HG03457 (cell line): ENCODE data around the gene CAMKV.
"Not testable (repeated sequence)": the region's sequence is repeated elsewhere in the genome, so short reads cannot be mapped to it uniquely, and the experiment has no call there.

ENCODE experiments used
- ATAC-seq: cut with Tn5 transposase; IDR thresholded peaks from one replicate; pipeline ENCODE4 v1.9.1; 2021; ENCODE audit warnings: moderate number of reproducible peaks; ENCODE audit not compliant: unreplicated experiment

The CAMKV gene, protein sequence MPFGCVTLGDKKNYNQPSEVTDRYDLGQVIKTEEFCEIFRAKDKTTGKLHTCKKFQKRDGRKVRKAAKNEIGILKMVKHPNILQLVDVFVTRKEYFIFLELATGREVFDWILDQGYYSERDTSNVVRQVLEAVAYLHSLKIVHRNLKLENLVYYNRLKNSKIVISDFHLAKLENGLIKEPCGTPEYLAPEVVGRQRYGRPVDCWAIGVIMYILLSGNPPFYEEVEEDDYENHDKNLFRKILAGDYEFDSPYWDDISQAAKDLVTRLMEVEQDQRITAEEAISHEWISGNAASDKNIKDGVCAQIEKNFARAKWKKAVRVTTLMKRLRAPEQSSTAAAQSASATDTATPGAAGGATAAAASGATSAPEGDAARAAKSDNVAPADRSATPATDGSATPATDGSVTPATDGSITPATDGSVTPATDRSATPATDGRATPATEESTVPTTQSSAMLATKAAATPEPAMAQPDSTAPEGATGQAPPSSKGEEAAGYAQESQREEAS

GRCh38 chr3:49869525-49870126 is at the start of gene CAMKV:
Gene CAMKV (minus strand): TSS chr3:49869906. CDS start chr3:49862388, 7,518 bp downstream.
- ATAC-seq = no peak

- ATAC-seq = not testable (repeated sequence)
Observed at GRCh38 chr3:49917806-49918590, 48.3 kb upstream of the CAMKV start.

DNA sequence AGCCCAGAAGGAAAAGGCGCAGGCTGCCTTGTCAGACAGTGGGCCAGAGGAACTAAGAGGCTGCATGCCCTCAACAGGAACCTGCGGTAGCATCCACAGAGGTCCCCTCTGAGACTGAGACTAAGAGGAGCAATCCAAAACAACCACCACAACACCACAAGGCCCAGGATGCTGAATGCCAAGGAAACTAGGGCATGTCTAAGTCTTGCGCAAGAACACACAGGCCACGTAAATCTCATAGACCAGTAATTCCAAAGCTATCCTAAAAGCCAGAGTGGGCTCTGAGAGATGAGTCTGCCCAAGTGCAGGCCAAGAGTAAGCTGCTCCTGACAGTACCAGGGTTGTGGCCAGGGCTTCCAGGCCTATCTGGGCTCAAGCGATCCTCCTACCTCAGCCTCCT is 47.0 kb upstream of the CAMKV start:
- no peak for ATAC-seq

DNA sequence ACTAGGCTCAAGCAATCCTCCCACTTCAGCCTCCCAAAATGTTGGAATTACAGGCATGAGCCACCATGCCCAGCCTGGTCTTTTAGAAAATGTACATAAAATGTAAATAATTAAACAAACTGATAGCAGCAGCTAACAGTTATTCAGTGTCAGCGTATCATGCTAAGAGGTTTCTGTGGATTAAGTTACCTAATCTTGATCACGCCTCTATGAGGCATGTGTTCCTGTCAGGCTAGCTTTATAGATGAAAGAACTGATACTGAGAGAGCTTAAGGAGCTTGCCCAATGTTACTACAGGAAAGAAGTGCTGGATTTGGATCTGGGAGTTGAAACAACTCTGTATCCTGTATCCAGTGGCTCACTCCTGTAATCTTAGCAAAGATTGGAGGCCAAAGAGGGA is 45.2 kb upstream of the CAMKV start:
- no peak for ATAC-seq

DNA sequence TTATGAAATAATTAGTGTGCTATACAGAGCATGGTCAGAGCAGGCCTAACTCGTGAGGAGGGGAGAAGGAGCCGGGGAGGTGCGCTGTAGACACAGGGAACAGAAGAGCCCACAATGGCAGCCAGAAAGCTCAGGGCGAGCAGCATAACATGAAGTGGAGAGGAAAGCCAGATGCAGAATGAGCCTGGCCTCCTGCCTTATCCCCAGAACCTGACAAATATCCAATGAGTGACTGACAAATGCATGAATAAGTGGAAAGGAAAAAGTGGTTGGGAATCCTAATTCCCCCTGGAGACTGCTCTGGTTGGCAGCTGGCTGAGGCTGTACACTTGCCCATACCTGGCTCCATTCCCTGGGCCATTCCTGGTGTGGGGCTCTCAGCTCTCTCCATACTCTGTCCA is 43.2 kb upstream of the CAMKV start:
- no peak for ATAC-seq

GRCh38 chr3:49911611-49912010 is 41.9 kb upstream of the CAMKV start:
- ATAC-seq = no peak

- ATAC-seq = no peak
Observed at GRCh38 chr3:49911124-49911420, 41.4 kb upstream of the CAMKV start.

GRCh38 chr3:49910409-49911123 is 40.9 kb upstream of the CAMKV start:
- no peak for ATAC-seq

DNA sequence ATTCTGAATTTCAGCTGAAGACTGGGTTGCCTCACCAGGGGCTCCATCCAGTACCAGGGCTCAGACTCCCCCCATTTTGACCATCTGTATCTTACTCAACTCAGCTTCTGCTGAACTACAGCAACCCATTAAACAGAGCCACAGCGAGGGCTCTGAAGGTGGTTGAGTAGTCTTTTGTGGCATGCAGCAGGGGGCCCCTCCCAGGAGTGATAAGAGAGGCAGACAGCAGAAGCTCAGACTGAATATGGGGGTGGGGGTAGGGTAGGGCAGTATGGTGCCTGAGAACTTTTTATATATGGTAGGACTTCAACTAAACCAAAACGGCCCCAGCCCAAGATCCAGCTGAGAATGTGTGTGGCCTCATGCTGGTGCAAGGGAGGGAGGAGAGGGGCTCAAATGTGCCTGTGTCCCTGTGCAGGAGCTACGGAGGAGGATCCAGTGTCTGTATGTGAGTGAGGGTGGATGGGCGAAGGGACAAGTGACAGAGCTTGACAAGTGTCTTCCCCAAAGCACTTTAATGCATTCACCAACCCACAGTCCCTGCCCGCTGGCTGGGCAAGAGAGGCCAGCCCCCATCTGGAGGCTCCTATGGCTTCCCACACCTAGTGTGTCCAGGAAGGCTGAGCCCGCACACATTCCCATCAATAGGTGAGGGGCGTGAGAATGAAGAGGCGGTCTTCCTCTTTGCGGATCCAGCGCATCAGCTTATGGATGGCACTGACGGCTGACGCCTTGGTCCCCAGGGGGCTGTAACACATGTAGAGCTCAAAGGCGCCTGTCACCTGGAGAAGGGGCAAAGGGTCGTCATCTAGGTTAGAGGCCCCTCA is 38.9 kb upstream of the CAMKV start:
- ATAC-seq = no peak

DNA sequence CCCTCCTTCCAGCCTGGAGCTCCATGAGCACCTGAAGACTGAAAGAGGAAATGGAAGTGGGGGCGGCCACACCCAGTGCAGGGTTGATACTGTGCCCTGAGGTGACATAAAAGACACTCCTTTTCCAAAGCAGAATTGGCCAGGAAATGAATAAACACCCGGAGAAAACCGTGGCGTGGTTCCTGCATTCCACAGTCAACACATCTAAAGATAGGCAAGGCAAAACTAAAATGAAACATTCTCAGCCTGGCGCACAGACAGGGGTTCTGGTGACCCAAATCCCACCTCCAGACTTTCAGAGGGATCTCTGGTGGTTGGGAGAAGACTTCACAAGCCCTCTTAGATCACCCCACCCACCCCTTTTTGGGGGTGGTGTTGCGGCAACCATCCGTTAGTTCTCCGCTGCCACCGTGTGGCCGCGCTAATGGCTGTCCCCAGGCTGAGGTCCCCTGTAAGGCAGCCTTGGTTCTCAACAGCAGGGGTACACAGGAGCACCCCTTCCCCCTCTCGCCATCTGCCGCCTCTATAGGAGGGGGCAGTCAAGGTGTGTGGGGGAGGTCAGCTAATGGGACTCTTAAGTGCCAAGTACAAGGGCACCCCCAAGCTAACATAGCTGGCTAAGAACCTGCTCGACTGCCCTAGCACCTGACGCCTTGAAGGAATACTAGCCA is 36.5 kb upstream of the CAMKV start:
- ATAC-seq = no peak

GRCh38 chr3:49904448-49904847 is 34.7 kb upstream of the CAMKV start:
- ATAC-seq = not testable (repeated sequence)

GRCh38 chr3:49903451-49904424 is 34.0 kb upstream of the CAMKV start, which contains the start of gene MST1R:
Gene MST1R (minus strand): TSS chr3:49903873. CDS start chr3:49903609, 264 bp downstream.
- ATAC-seq = no peak

GRCh38 chr3:49902511-49903345 is 33.0 kb upstream of the CAMKV start:
- ATAC-seq = no peak

DNA sequence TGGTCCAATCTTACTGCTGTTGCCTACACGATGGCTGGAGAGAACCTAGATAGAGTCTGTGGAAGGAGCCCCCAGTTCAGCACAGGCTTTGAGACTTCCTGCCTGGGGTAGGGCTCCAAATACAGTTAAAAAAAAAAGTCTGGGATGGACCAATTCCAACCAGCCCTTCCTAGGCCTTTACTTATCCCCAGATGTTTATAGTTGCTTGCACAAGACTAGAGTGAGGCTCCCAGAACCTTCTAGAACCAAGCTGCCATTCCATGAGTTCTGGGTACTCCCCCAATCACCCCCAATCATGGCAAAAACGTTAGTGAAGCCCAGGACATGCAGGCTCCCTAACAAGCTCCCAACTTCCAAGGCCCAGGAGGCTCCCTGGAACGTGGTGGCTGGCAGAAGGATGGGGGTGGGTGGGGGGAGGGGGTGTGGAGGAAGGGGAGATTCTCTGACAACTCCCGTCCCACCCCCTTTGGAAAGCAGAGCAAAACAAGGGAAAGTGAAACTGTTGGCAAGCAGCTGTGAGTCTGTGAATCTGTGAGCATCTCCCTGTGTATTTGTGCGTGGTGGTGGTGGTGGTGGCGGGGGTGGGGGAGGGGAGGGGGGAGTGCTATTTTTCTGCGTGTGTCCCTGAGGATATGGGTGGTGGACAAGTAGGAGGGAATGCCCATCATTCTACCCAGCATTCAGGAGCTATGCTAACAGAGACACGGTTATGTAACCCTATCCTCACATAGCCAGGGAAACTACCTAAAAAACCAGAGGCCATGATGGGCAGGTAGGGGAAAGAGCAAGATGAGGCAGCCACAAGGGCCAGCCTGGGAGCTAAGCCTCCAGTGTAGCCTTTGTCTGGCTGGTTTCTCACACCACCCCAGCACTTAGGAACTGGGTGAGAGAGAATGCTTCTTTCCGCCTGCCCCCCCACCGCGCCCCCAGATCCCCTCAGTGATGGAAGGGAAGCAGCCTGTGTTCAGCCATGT is 31.9 kb upstream of the CAMKV start:
- ATAC-seq = no peak

- no peak for ATAC-seq
Observed at GRCh38 chr3:49900491-49901153, 30.9 kb upstream of the CAMKV start.

GRCh38 chr3:49899815-49900214 is 30.1 kb upstream of the CAMKV start:
- ATAC-seq = no peak
